GM19043 (cell line): ENCODE data around the gene OR1J4.
"Not testable (repeated sequence)": the region's sequence is repeated elsewhere in the genome, so short reads cannot be mapped to it uniquely, and the experiment has no call there.

Experiments used
- ATAC-seq: cut with Tn5 transposase; IDR thresholded peaks from one replicate; pipeline ENCODE4 v1.9.1; 2021; ENCODE audit warnings: low read depth; ENCODE audit not compliant: unreplicated experiment

OR1J4 gene

GRCh38 chr9:122518841-122519240, at the start of gene OR1J4:
TSS of gene OR1J4 (plus strand) at chr9:122519141. CDS start at chr9:122519141, 0 bp downstream.
- no peak for ATAC-seq

GRCh38 chr9:122474561-122474960, 44.4 kb upstream of the OR1J4 start:
- no peak for ATAC-seq

- ATAC-seq = no peak
Measured at GRCh38 chr9:122475717-122476116, 43.2 kb upstream of the OR1J4 start.

GRCh38 chr9:122477346-122477745, 41.6 kb upstream of the OR1J4 start:
- no peak for ATAC-seq

DNA sequence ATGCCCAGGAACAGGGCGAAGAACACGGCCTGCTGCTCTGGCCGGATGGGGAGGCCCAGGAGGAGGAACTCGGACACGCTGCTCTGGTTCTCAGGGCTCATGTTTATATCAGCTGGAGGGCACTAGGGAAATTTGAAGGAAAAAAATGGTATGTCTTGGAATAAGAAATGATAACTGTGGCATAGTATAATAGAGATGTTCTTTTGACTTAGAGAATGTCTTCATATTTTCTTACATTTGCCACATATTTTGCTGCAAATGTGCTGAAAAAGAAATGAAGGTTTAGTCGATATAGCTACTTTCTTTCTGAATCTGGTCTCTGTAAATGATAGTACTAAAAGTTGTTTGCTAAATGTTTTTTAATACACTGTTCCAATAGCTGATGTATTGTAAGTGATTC, 41.1 kb upstream of the OR1J4 start, which contains the start of gene OR1J1:
OR1J1 (minus strand) TSS at position 101 of the 400 bp plus-strand sequence; CDS start at position 101, 0 bp downstream.
- ATAC-seq = no peak

DNA sequence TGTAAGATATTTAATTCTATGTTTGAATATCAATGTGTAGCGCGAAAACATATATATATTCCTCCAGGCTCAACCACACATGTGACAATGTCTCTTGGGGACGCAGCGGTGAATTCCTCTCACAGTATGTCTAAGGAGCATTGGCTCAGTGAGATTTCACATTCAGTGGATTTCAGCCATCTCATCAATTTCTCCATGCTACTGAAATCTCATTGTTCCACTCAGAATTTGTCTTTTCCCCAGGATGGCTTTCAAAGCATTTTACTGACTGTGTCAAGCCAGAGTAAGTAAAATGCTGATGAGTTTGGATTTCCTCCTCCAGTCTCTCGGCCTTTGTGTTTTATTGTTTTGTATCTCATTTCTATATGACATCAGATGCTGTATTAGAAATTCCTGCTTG, 39.9 kb upstream of the OR1J4 start:
- ATAC-seq = no peak

GRCh38 chr9:122498883-122499288, 20.1 kb upstream of the OR1J4 start:
- no peak for ATAC-seq

DNA sequence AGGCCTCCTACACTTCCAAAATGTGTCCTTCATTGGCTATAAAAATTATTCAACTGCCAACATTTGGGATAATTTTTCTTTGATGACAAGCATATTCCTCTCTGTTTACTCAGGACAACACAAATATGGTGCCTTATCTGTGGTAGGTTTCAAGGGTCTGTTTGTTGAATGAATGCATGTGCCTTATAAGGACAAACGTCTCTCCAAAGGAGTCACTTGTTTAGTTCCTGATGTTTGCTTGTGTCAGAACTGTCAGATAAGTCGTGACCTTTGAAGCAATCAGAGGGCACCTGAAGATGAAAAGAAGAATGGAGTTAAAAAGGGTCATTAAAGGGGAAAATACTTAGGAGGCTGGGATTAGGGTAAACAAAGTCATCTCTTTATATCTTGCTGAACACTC, 12.0 kb upstream of the OR1J4 start:
- ATAC-seq = no peak

DNA sequence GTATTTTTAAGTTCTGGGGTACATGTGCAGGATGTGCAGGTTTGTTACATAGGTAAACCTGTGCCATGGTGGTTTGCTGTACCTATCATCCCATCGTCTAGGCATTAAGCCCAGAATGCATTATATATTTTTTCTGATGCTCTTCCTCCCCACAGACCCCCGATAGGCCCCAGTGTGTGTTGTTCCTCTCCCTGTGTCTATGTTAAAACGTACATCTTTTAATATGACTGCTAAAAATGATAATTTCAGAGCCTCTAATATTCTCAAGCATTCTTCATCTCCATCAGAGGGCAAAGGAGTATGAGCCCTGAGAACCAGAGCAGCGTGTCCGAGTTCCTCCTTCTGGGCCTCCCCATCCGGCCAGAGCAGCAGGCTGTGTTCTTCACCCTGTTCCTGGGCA, 8.4 kb upstream of the OR1J4 start, which contains the start of gene OR1J2:
OR1J2 (plus strand) TSS at position 301 of the 400 bp plus-strand sequence; CDS start at position 301, 0 bp downstream.
- ATAC-seq = no peak

GRCh38 chr9:122518226-122518625, 715 bp upstream of the OR1J4 start:
- ATAC-seq = no peak

DNA sequence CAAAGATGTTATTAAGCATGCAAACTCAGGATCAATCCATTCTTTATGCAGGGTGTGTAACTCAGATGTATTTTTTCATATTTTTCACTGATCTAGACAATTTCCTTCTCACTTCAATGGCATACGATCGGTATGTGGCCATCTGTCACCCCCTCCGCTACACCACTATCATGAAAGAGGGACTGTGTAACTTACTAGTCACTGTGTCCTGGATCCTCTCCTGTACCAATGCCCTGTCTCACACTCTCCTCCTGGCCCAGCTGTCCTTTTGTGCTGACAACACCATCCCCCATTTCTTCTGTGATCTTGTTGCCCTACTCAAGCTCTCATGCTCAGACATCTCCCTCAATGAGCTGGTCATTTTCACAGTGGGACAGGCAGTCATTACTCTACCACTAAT, 435 bp downstream of the OR1J4 start:
- no peak for ATAC-seq

DNA sequence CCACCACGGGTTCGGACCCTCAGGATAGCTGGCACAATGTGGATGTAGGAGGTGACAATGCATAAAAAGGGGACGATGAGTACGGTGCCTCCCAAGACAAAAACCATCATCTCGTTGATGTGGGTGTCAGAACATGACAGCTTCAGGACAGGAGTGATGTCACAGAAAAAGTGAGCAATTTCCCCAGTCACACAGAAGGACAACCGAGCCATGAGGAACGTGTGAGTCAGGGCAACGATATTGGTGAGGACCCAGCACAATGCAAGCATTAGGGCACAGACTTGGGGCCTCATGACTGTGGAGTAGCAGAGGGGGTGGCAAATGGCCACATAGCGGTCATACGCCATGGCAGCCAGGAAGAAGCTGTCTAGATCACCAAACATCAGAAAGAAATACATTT, 7.7 kb downstream of the OR1J4 start:
- ATAC-seq = no peak

- ATAC-seq = no peak
Measured at GRCh38 chr9:122527193-122527592, 8.3 kb downstream of the OR1J4 start, which contains the start of gene OR1N1. TSS of gene OR1N1 (minus strand) at chr9:122527293. CDS start at chr9:122527293, 0 bp downstream.

GRCh38 chr9:122531157-122531556, 12.2 kb downstream of the OR1J4 start:
- ATAC-seq = not testable (repeated sequence)

- no peak for ATAC-seq
Measured at GRCh38 chr9:122536134-122536533, 17.2 kb downstream of the OR1J4 start.

GRCh38 chr9:122537066-122537465, 18.1 kb downstream of the OR1J4 start:
- not testable (repeated sequence) for ATAC-seq

DNA sequence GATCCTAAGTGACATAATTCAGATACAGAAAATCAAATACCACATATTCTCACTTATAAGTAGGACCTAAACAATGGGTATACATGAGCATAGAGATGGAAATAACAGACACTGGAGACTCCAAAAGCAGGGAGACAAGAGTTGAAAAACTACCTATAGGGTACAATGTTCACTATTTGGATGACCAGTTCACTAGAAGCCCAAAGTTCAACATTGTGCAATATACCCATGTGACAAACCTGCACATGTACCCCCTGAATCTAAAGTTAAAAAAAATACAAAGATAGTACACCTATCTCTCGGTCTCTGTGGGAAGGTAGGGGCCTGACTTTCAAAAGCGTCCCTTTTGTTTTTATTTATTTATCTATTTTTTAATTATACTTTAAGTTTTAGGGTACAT, 19.8 kb downstream of the OR1J4 start:
- no peak for ATAC-seq

- no peak for ATAC-seq
Measured at GRCh38 chr9:122546196-122546595, 27.3 kb downstream of the OR1J4 start.

GRCh38 chr9:122551371-122551770, 32.4 kb downstream of the OR1J4 start:
- ATAC-seq = no peak

DNA sequence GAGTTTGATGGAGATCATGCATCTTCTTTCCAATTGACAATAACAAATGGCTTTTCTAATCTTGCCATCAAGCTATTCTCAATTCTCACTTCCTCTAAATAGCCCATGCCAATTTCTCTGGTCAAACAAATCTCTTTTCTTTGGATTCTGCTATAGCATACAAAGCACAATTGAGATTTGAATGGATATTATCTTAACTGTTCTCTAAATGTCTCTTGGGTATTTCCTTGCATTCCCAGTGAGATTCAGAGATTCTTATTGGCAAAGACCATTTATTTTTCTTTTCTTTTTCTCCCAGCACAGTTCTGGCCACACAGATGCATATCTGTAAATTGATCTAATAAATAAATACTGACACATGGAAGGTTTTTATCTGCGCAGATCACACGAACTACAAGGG, 33.9 kb downstream of the OR1J4 start, which contains the start of gene OR1N2:
OR1N2 (plus strand) TSS at position 301 of the 400 bp plus-strand sequence. CDS start 100 bp downstream, outside the sequence.
- no peak for ATAC-seq

DNA sequence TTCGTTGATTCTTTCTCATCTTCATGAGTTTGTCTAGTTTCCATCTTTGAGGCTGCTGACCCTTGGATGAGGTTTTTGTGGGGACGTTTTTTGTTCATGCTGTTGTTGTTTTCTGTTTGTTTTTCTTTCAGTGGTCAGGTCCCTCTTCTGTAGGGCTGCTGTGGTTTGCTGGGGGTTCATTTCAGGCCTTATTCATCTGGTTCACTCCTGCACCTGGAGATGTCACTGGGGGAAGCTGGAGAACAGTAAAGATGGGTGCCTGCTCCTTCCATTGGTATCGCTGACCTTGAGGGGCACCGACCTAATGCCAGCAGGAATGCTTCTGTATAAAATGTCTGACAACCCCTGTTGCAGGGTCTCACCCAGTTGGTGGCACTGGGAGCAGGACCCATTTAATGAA, 42.5 kb downstream of the OR1J4 start:
- no peak for ATAC-seq

GRCh38 chr9:122562134-122562760, 43.3 kb downstream of the OR1J4 start:
- ATAC-seq = no peak
